GM18526 (cell line): ENCODE measurements around the gene FCHSD2.

Experiments used
- POLR2A ChIP-seq: IDR thresholded peaks from 3 replicates; pipeline ENCODE4 v1.6.1; 2011; ENCODE audit not compliant: insufficient read length; ENCODE audit errors: extremely low read depth

Gene FCHSD2

GRCh38 chr11:72828692-72829101, 313.4 kb downstream of the FCHSD2 start:
- no peak for TF ChIP-seq POLR2A

DNA sequence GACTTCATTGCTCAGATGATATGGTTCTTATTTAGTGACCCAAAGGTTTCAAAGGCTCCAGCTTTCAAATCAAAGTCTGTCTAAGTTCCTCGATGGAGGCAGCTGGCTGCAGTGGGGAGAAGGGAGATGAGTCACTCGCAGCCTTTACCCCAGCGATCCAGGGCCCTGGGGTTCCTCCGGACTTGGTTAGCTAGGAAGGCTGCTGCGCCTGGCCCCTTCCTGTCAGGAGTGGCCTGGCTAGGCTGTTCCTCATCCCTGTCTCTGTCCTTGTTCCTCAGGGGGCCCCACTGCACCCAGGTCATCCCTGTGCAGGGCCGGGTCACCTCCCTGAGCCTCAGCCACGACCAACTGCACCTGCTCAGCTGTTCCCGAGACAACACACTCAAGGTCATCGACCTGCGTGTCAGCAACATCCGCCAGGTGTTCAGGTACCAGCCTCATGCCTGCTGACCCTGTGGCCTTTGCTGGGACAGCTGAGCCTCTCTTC, 314.0 kb downstream of the FCHSD2 start:
- TF ChIP-seq POLR2A = peak; percentile 21

- TF ChIP-seq POLR2A = no peak
These were observed 315.1 kb downstream of the FCHSD2 start for GRCh38 chr11:72826942-72827480.

GRCh38 chr11:72826191-72826941, 315.8 kb downstream of the FCHSD2 start:
- no peak for TF ChIP-seq POLR2A

DNA sequence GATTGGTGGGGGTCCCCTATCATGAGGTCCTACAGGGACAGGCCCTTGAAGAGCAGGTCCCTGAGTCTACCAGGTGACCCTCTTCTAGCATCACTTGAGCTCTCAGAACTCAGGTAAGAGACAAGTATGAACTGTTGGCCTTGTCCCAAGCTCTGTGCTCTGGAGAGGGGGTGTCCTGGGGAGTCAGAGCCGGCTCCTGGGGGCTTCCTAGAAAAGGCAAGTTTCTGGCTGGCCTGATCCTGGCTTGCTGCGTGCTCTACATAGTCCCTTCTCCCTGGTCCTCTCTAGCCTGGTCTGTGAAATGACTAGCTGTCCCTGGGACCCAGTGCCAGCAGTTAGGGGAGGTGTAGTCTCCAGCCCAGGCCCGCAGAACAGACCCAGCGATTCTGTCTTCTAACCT, 316.5 kb downstream of the FCHSD2 start:
- no peak for TF ChIP-seq POLR2A

- TF ChIP-seq POLR2A = no peak
These were observed 317.2 kb downstream of the FCHSD2 start for GRCh38 chr11:72824811-72825505.

- no peak for TF ChIP-seq POLR2A
These were observed 318.1 kb downstream of the FCHSD2 start for GRCh38 chr11:72824020-72824419.

DNA sequence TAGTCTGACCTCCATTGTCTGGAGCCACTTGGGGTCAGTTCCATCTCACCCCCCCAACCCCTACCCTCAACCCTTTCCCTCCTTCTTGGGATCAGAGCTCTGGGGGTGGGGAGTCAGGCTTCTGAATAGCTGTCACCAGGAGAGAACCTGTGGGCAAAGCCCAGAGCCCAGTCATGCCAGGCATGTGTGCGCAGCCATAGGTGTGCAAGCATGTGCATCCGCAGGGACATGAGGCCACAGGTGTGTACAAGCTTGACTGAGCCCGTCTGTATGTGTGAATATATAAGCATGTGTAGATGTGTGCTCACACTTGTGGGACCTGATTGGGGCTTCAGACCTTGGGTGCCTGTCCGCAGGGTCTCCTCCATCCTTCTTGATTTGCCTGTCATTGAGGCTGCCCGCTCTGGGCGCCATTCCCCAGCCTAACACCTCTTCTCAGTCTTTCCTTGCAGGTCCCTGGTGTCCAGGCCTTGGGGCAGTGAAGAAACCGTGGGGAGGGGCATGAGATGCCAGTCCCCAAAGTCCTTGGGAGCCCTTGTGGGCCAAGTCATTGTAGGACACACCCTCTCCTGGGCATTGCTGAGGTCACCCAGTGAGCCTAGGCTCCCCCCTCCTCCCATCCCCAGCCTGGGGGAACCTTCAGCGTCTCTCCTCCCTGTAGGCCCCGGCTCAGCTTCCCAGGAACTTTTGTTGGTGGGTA, 318.9 kb downstream of the FCHSD2 start:
- TF ChIP-seq POLR2A = no peak

DNA sequence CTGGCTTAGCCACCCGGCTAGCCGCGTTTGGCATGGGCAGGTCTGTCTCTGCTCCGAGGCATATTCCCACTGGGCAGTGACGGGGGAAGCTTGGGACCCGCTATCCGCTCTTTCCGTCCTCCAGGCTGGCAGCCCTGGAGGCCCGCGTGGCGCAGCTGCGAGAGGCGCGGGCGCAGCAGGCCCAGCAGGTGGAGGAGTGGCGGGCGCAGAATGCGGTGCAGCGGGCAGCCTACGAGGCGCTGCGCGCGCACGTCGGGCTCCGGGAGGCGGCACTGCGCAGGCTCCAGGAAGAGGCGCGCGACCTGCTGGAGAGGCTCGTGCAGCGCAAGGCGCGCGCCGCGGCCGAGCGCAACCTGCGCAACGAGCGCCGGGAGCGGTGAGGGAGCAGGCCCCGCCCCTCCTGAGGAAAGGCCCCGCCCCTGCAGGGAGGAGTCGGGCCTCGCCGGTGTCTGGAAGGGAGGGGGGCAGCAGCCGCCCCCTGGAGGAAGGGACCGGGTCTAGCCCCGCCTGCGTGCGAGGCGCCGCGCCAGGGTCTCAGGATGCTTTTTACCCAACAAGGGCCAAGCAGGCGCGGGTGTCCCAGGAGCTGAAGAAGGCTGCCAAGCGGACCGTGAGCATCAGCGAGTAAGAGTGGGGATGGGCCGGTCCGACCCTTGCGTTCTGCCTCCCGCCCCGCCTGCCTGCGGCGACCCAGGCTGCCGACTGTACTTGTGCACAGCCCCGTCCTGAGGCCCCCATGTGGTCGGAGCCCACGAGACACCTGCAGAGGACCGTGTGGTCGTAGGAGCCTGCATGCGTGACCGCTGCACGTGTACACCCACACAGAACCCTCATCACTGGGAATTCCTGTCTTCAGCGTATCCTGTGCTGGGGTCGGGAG, 320.0 kb downstream of the FCHSD2 start:
- peak; percentile 36 for TF ChIP-seq POLR2A

- no peak for TF ChIP-seq POLR2A
These were observed 320.7 kb downstream of the FCHSD2 start for GRCh38 chr11:72821221-72821919.

DNA sequence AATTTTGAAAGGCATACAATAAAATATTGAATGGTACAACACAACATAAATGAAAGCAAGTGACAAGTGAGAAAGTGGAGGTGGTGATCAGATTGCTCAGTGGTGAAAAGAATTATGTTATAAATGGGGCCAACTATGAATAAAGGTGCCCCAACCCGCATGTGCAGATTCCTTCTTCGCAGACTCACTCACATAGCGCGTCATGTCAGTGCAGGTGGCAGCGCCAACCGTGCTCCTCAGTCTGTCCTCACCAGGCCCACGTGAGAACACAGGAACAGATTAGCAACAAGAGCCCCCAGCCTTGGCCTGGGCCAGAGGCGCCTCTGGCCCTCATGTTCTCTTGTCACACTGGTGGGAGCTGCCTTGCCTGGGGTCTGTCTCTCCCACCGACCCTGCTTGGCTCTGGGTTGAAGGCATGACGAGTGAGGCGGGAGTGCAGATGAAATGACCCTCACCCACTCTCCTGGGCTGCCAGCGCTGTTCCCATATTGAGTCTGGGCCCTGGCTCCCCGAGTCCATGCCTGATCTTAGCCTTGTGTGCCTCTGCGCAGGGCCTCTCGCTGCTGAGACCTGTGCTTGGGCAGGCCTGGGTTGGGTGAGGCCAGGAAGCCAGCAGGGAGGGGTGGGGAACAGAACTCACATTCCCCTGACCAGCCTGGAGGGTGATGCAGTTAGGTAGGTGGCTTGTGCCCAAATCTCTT, 321.5 kb downstream of the FCHSD2 start:
- TF ChIP-seq POLR2A = no peak

DNA sequence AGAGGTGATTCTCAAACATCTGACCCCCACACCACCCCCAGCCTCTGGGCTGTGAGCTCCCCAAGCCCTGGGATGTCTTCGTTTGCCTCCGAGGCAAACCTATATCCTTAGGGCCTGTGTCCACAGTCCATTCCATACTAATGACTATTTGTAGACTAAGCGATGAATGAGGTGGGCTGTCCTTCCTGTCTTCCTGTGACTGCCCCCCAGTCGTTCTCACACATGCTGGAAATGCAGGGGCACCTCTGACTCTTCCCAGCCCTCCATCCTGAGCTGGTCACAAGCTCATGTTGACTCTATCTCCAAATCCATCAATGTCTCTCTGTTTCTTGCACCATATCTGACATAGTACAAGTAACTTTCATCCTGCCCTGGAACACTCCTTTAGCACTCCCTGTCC, 323.1 kb downstream of the FCHSD2 start:
- no peak for TF ChIP-seq POLR2A

- TF ChIP-seq POLR2A = no peak
These were observed 324.2 kb downstream of the FCHSD2 start for GRCh38 chr11:72817966-72818365.

- no peak for TF ChIP-seq POLR2A
These were observed 325.6 kb downstream of the FCHSD2 start for GRCh38 chr11:72816404-72816990.
